GM04504 (cell line): Measurements from ENCODE around the gene BRMS1L.
"Not testable (repeated sequence)": the region's sequence is repeated elsewhere in the genome, so short reads cannot be mapped to it uniquely, and the experiment has no call there.

ENCODE experiments used
- DNase-seq: peaks from one replicate; pipeline ENCODE4 v3.0.0-alpha.2; 2012; ENCODE audit warnings: low read depth

BRMS1L gene

GRCh38 chr14:35821564-35822411 lies 4.3 kb upstream of the BRMS1L start:
- peak; percentile 17 for DNase-seq

DNA sequence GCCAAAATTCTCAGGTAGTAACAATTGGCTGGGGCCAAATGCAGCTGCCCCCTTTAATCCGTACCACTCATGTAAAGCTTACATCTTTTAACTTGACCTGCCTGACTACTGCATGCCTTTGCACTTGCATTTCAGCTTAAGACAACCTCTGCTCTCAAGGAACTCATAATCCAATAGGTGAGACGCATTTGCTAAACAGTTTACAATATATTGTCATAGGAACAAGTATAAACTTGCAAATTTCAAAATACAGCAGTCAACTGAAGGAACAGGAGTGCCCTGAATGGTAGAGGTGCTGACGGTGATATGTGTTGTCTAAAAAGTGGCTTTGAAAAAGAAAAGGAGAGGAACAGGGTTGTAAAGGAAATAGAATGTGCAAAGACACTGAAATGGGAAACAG lies 3.6 kb upstream of the BRMS1L start:
- no peak for DNase-seq

- not testable (repeated sequence) for DNase-seq
These were observed 1.5 kb upstream of the BRMS1L start for GRCh38 chr14:35824446-35825165.

GRCh38 chr14:35825968-35826217 lies 245 bp upstream of the BRMS1L start:
- no peak for DNase-seq

- no peak for DNase-seq
These were observed 846 bp downstream of the BRMS1L start for GRCh38 chr14:35826952-35827416.

DNA sequence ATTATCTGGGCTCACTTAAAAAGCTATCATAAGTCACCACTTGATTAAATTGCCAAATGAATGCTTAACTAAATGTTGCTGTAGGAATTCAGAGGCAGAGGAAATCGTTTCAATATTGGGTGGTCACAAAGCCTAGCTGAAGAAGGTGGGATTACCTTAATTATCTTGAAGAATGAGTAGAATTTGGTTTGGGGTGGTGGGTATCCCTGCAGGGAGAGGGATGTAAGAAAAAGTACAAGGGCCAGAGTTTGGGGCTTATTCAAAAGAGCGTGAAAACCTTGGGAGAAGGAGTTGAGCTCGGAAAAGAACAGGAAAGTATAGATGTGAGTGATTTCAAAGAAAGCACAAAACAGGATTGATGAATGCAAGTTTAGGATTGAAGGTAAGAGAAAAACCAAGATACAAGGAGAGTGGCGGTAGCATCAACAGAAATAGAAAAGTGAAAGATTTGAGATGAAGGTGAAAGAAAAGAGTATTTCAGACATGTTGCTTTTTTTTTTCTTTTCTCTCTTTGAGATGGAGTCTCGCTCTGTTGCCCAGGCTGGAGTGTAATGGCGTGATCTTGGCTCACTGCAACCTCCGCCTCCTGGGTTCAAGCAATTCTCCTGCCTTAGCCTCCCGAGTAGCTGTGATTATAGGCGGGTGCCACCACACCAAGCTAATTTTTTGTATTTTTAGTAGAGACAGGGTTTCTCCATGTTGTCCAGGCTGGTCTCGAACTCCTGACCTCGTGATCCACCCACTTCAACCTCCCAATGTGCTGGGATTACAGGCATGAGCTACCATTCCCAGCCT lies 1.7 kb downstream of the BRMS1L start:
- no peak for DNase-seq

DNA sequence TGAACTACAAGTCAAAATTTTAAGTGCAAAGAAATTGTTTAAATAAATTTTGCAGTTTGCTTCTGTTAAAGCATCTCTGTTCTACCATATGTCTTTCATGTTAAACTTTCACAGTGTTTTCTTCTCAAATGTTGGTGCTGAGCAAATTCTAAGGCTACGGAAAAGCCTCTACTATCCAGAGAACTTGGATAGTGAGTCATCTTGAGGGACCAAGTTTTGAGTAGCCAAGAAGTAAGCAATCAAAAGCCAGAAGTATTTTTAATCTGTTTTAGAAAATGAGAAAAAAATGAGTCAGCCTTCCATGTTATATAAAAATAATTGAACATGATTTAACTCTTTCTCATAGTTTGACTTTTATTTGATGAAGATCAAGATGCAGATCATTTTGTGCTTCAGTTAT lies 3.3 kb downstream of the BRMS1L start:
- DNase-seq: peak; percentile 28

- no peak for DNase-seq
These were observed 9.3 kb downstream of the BRMS1L start for GRCh38 chr14:35835208-35835982.

GRCh38 chr14:35841704-35842103 lies 15.6 kb downstream of the BRMS1L start:
- not testable (repeated sequence) for DNase-seq

GRCh38 chr14:35842245-35842644 lies 16.1 kb downstream of the BRMS1L start:
- DNase-seq: not testable (repeated sequence)

GRCh38 chr14:35844494-35844893 lies 18.4 kb downstream of the BRMS1L start:
- DNase-seq: no peak

- DNase-seq: no peak
These were observed 21.5 kb downstream of the BRMS1L start for GRCh38 chr14:35847636-35848035.

- no peak for DNase-seq
These were observed 23.0 kb downstream of the BRMS1L start for GRCh38 chr14:35849122-35849521.

- no peak for DNase-seq
These were observed 25.7 kb downstream of the BRMS1L start for GRCh38 chr14:35851823-35852222.

DNA sequence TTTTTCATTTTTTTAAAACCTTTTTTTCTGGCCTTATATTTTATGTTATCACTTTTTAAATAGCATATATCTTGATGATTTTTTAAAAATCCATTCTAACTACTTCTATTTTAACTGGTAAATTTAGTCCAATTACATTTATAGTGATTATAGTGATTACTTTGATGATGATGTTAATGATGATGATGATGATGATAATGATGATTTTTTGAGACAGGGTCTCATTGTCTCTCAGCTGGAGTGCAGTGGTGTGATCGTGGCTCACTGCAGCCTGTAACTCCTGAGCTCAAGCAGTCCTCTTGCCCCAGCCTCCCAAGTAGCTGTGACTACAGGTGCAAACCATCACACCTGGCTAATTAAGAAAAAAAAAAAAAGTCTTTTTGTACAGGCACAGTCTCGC lies 27.1 kb downstream of the BRMS1L start:
- no peak for DNase-seq

- no peak for DNase-seq
These were observed 28.6 kb downstream of the BRMS1L start for GRCh38 chr14:35854696-35855270.

DNA sequence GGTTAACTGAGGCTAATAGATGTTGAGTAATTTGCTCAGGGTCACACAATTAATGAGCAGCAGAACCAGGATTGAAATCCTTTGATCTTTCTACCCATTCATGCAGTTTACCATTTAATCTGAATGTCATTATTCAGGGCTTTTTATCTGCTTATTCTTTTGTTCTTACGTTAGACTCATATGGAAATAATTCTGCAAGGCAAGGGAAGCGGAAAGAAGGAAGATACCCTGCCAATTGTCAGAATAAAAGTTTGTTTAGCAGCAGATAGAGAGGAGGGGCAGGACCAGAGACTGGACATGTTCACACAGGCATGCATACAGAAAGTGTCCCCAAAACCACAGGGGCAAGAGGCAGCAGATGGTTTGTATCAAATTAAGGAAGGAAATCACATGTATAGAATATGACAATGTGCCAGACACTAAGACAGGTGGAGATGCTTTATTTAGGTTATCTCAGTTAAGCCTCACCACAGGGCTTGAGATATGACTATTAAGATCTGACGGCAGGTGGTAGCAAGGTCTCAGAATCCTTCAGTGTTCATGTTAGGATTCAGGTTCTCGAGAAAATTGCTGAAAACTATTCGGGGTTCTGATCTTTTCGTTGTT lies 29.8 kb downstream of the BRMS1L start:
- DNase-seq: no peak

GRCh38 chr14:35858521-35859209 lies 32.5 kb downstream of the BRMS1L start:
- peak; percentile 40 for DNase-seq

GRCh38 chr14:35861204-35861868 lies 35.2 kb downstream of the BRMS1L start:
- DNase-seq: no peak
